Transverse colon (tissue), 4 donors: ENCODE results near the gene ATP11A. TPM values are rescaled to one million over a fixed set of nuclear protein-coding genes. Genes with fewer than 3 reads are reported as not detected.

ENCODE experiments used
- DNase-seq: peaks from one replicate; pipeline ENCODE4 v3.0.0-alpha.2; 2019
- H3K27ac ChIP-seq, 4 donors: fragments of 200-600 bp; sonication (generic); 2 replicates each; pipeline ENCODE4 v1.5.1; 2016 to 2018; ENCODE audit warnings: inconsistent platforms in 4 of 4
- H3K27me3 ChIP-seq: fragments of 200-600 bp; sonication (generic); 2 replicates; pipeline ENCODE4 v1.5.1; 2017; ENCODE audit warnings: inconsistent platforms
- H3K36me3 ChIP-seq, 4 donors: fragments of 200-600 bp; sonication (generic); 2 replicates each; pipeline ENCODE4 v1.5.1; 2017 to 2019; ENCODE audit warnings: inconsistent platforms in 4 of 4
- H3K4me1 ChIP-seq, 4 donors: fragments of 200-600 bp; sonication (generic); 2 replicates each; pipeline ENCODE4 v1.5.1; 2017 to 2020; ENCODE audit warnings: inconsistent platforms in 4 of 4
- H3K4me3 ChIP-seq, 4 donors: fragments of 200-600 bp; sonication (generic); 1 replicate in 1 of 4; 2 replicates in 3 of 4; pipeline versions ENCODE4 v1.5.1 to v1.6.1; 2017 to 2019; ENCODE audit warnings: inconsistent platforms in 4 of 4
- H3K9me3 ChIP-seq, 2 donors: fragments of 200-600 bp; sonication (generic); 2 replicates each; pipeline ENCODE4 v1.5.1; 2017 to 2019; ENCODE audit warnings: inconsistent platforms in 2 of 2
- CTCF ChIP-seq, 5 experiments: fragments of 200-600 bp in 3 of 5; fragments of 450-650 bp in 2 of 5; sonication (generic) in 3 of 5; IDR thresholded peaks; 1 replicate in 2 of 5; 2 replicates in 3 of 5; pipeline ENCODE4 v1.5.1; 2016 to 2017; ENCODE audit warnings: antibody characterized with exemption in 5 of 5, inconsistent platforms in 3 of 5, mild to moderate bottlenecking in 2 of 5, moderate library complexity in 1 of 5
- EP300 ChIP-seq: sonication (generic); formaldehyde crosslinking; IDR thresholded peaks from one replicate; pipeline ENCODE4 v1.6.1; 2017; ENCODE audit warnings: antibody characterized with exemption, low read depth
- POLR2A ChIP-seq: fragments of 450-650 bp; IDR thresholded peaks from one replicate; pipeline ENCODE4 v1.6.1; 2016; ENCODE audit warnings: antibody characterized with exemption, mild to moderate bottlenecking, moderate library complexity
- POLR2AphosphoS5 ChIP-seq, 3 donors: sonication (generic); formaldehyde crosslinking; IDR thresholded peaks; one replicate each; pipeline ENCODE4 v1.6.1; 2016; ENCODE audit warnings: antibody characterized with exemption in 3 of 3
- WGBS, 2 donors: methylation state at CpG; one replicate each; pipeline ENCODE4 v1.1.5; 2018; ENCODE audit warnings: low coverage in 1 of 2; 5-methylcytosine and 5-hydroxymethylcytosine counted together
- in situ Hi-C, 4 donors: fragments of 200-750 bp; cut with MboI; loops; one replicate each; pipeline versions ENCODE4 v1.15.0 to v1.15.1; 2017; ENCODE audit warnings: low sequenced_read_pairs in 3 of 4, low pct_ligation_motif_present in 1 of 4, low pct_unique_long_range_greater_than_20kb in 1 of 4
- intact Hi-C: fragments of 100-400 bp; cut with DNase I; formaldehyde crosslinking; loops from one replicate; pipeline ENCODE4 v1.15.1; 2023; ENCODE audit warnings: low total_unique reads
- total RNA-seq, 4 donors: library from RNA; depleted of rRNA; stranded (reverse); fragments of >200 nt; gene quantifications; one replicate each; pipeline ENCODE4 v1.1.0, GENCODE V29; 2016

The ATP11A gene
- total RNA-seq, 4 donors from 2014 or later, result 10.2 to 17.5 (median 13.3) TPM

- Histone ChIP-seq H3K36me3 (no peaks in the 10 kb centered on the region), H3K9me3 (no peaks in the 10 kb centered on the region), H3K27me3 (no peaks in the 10 kb centered on the region), H3K4me3 (no peak overlapping the region), H3K4me1 (peaks cover 6 to 22% (median 14%) of the 10 kb centered on the region in 4 donors), H3K27ac (no peak overlapping the region)
- WGBS, 2 donors, result 96 to 100% methylated on average over 2 to 9 of the region's 9 CpGs
- in situ Hi-C loops, result no loop called here
- TF ChIP-seq POLR2A (no peak), CTCF (IDR thresholded peaks at IDR 0.05) (no peak), POLR2AphosphoS5 (IDR thresholded peaks at IDR 0.05) (no peak), EP300 (no peak)
- intact Hi-C loops, result loop anchor here (10.0 kb wide), 1 partner anchor 1412 kb away; no protein-coding TSS in a partner anchor
- no peak for DNase-seq
Observed at GRCh38 chr13:112686987-112687386, 2.9 kb upstream of the ATP11A start.

DNA sequence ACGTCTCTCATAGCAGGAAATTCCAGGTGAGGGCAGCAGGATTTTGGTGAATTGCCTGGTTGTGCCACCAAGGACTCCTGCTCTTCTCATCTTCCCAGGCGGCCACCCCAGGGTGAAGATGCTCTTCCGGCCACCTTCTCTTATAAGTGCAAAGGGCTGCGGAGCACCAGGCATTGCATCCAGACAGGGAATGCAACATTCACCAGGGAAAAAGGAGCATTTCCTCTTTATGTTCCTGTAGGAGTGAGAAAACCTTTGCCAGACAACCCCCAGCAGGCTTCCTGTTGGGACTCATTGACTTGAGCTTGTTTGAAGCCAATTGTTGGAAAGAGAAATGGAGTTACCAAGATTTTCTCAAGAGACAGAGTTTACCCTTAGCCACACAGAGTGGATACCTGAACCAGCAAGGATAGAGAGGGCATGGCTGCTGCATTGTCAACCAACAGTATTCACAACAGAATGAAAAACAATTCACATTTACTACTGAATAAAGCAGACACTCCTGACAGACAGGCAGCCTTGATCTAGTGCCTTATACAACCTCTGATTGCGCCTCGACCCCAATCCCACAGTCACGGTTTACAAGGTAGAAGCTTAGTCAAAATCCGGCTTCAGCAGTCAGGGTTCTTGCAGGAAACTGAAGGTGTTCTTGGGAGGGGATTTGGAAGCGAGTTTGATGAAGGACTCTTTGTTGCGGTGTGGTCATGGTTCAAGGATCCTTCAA lies 1.8 kb upstream of the ATP11A start:
- Histone ChIP-seq H3K4me3 (no peak overlapping the region), H3K4me1 (peaks cover 6 to 29% (median 17%) of the 10 kb centered on the region in 4 donors), H3K27me3 (no peaks in the 10 kb centered on the region), H3K27ac (peak overlapping the region in 2 of 4 donors; percentile 90 to 95), H3K9me3 (no peaks in the 10 kb centered on the region), H3K36me3 (no peaks in the 10 kb centered on the region)
- DNase-seq, result no peak
- 93 to 96% methylated on average over 4 to 10 of the region's 10 CpGs for WGBS, 2 donors
- intact Hi-C loops, result loop anchor here (10.0 kb wide), 1 partner anchor 1413 kb away; no protein-coding TSS in a partner anchor
- in situ Hi-C loops, result no loop called here
- no peak for TF ChIP-seq POLR2A
- TF ChIP-seq CTCF (IDR thresholded peaks at IDR 0.05), result no peak
- no peak for TF ChIP-seq EP300
- no peak for TF ChIP-seq POLR2AphosphoS5 (IDR thresholded peaks at IDR 0.05)

- WGBS, 2 donors, result 50 to 65% methylated on average over 6 to 15 of the region's 15 CpGs
Observed at GRCh38 chr13:112688560-112689302, 1.1 kb upstream of the ATP11A start.

More at GRCh38 chr13:112688560-112689302, 1.1 kb upstream of the ATP11A start:
- in situ Hi-C loops, result no loop called here
- intact Hi-C loops, result loop anchor here (10.0 kb wide), 1 partner anchor 1414 kb away; no protein-coding TSS in a partner anchor
- H3K27ac ChIP-seq, result peak overlapping the region; percentile 88 to 95 (median 90)
- no peaks in the 10 kb centered on the region for H3K27me3 ChIP-seq
- peak; percentile 29 for DNase-seq
- no peak for TF ChIP-seq CTCF (IDR thresholded peaks at IDR 0.05)
- no peak for TF ChIP-seq POLR2AphosphoS5 (IDR thresholded peaks at IDR 0.05)
- no peak for TF ChIP-seq POLR2A
- no peak for TF ChIP-seq EP300
- no peaks in the 10 kb centered on the region for H3K9me3 ChIP-seq
- H3K36me3 ChIP-seq, result no peaks in the 10 kb centered on the region
- H3K4me1 ChIP-seq, result peaks cover 6 to 29% (median 19%) of the 10 kb centered on the region in 4 donors
- H3K4me3 ChIP-seq, result peak overlapping the region in 3 of 4 donors; percentile 80 to 82 (median 81)
